Measurements from ENCODE around the gene AREL1.
A peak's percentile ranks its signal among the peaks of the same experiment; 100 is the strongest.
"Not testable (repeated sequence)": the region's sequence is repeated elsewhere in the genome, so short reads cannot be mapped to it uniquely, and the experiment has no call there.

The AREL1 gene

GRCh38 chr14:74712499-74713394, at the start of gene AREL1, which contains the start of gene FCF1:
Gene AREL1, minus strand, starts transcription at chr14:74713080. Its CDS starts 27,465 bp downstream, at chr14:74685615.
Gene FCF1, plus strand, starts transcription at chr14:74713144. Its CDS starts 54 bp downstream, at chr14:74713198.
- no peak for DNase-seq

GRCh38 chr14:74758505-74758904, 45.6 kb upstream of the AREL1 start:
- not testable (repeated sequence) for DNase-seq

GRCh38 chr14:74756326-74756725, 43.4 kb upstream of the AREL1 start:
- no peak for DNase-seq

- DNase-seq, result no peak
Observed at GRCh38 chr14:74754899-74755298, 42.0 kb upstream of the AREL1 start.

- DNase-seq, result no peak
Observed at GRCh38 chr14:74754157-74754556, 41.3 kb upstream of the AREL1 start.

- no peak for DNase-seq
Observed at GRCh38 chr14:74747237-74747636, 34.4 kb upstream of the AREL1 start.

- DNase-seq, result no peak
Observed at GRCh38 chr14:74739293-74740030, 26.6 kb upstream of the AREL1 start.

- DNase-seq, result no peak
Observed at GRCh38 chr14:74737753-74738325, 25.0 kb upstream of the AREL1 start.

- DNase-seq, result no peak
Observed at GRCh38 chr14:74735125-74735524, 22.2 kb upstream of the AREL1 start.

GRCh38 chr14:74733221-74733620, 20.3 kb upstream of the AREL1 start:
- DNase-seq, result peak in 1 of 2 experiments; percentile 5

- DNase-seq, result no peak
Observed at GRCh38 chr14:74732387-74732786, 19.5 kb upstream of the AREL1 start.

- DNase-seq, result no peak
Observed at GRCh38 chr14:74723134-74723533, 10.3 kb upstream of the AREL1 start.

- no peak for DNase-seq
Observed at GRCh38 chr14:74720526-74720925, 7.6 kb upstream of the AREL1 start.

GRCh38 chr14:74713395-74713735, 485 bp upstream of the AREL1 start:
- DNase-seq, result no peak

- DNase-seq, result no peak
Observed at GRCh38 chr14:74711651-74712050, 1.2 kb downstream of the AREL1 start.

GRCh38 chr14:74710480-74710879, 2.4 kb downstream of the AREL1 start:
- DNase-seq, result no peak

GRCh38 chr14:74705613-74706500, 7.0 kb downstream of the AREL1 start:
- no peak for DNase-seq

- DNase-seq, result no peak
Observed at GRCh38 chr14:74704656-74705055, 8.2 kb downstream of the AREL1 start.

GRCh38 chr14:74703043-74703442, 9.8 kb downstream of the AREL1 start:
- no peak for DNase-seq

GRCh38 chr14:74702293-74702692, 10.6 kb downstream of the AREL1 start:
- DNase-seq, result no peak

- DNase-seq, result no peak
Observed at GRCh38 chr14:74698465-74698864, 14.4 kb downstream of the AREL1 start.

GRCh38 chr14:74697976-74698375, 14.9 kb downstream of the AREL1 start:
- no peak for DNase-seq

- no peak for DNase-seq
Observed at GRCh38 chr14:74697543-74697942, 15.3 kb downstream of the AREL1 start.

Measured in NCI-H187 (cell line).